ENCODE data around the gene ZBTB40. TPM values are rescaled to one million over a fixed set of nuclear protein-coding genes. Genes with fewer than 3 reads are reported as not detected.

Gene ZBTB40
- total and polyA plus RNA-seq, 2 of the 13 experiments (the other 11 are each of a cell fraction or from before 2014, with no cell fraction given) = 8.8 to 16.5 TPM

- TF ChIP-seq RFXAP (CRISPR knock-in tag; IDR thresholded peaks at IDR 0.05; ENCODE audit: borderline replicate concordance) = no peak
- TF ChIP-seq ZNF543 (CRISPR knock-in tag; IDR thresholded peaks at IDR 0.05) = 0 out of 2 replicates have a peak, but pooled peaks have one; percentile 30
- TF ChIP-seq, protein P1, sequence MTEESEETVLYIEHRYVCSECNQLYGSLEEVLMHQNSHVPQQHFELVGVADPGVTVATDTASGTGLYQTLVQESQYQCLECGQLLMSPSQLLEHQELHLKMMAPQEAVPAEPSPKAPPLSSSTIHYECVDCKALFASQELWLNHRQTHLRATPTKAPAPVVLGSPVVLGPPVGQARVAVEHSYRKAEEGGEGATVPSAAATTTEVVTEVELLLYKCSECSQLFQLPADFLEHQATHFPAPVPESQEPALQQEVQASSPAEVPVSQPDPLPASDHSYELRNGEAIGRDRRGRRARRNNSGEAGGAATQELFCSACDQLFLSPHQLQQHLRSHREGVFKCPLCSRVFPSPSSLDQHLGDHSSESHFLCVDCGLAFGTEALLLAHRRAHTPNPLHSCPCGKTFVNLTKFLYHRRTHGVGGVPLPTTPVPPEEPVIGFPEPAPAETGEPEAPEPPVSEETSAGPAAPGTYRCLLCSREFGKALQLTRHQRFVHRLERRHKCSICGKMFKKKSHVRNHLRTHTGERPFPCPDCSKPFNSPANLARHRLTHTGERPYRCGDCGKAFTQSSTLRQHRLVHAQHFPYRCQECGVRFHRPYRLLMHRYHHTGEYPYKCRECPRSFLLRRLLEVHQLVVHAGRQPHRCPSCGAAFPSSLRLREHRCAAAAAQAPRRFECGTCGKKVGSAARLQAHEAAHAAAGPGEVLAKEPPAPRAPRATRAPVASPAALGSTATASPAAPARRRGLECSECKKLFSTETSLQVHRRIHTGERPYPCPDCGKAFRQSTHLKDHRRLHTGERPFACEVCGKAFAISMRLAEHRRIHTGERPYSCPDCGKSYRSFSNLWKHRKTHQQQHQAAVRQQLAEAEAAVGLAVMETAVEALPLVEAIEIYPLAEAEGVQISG (CRISPR knock-in tag; IDR thresholded peaks at IDR 0.05) = peak; percentile 30; the same call in 1 of the 2 replicates
- TF ChIP-seq SIX4 (CRISPR knock-in tag; IDR thresholded peaks at IDR 0.05) = no peak
- TF ChIP-seq NONO (IDR thresholded peaks at IDR 0.05) = no peak
- TF ChIP-seq NONO (CRISPR knock-in tag; conservative IDR thresholded peaks at IDR 0.05) = no peak; the same call in 1 of the 2 replicates
- TF ChIP-seq ETV6 (CRISPR knock-in tag; conservative IDR thresholded peaks at IDR 0.05) = no peak
- no peak for TF ChIP-seq ZNF326 (CRISPR knock-in tag; IDR thresholded peaks at IDR 0.05; ENCODE audit: borderline replicate concordance)
- TF ChIP-seq ZNF17 (CRISPR knock-in tag; IDR thresholded peaks at IDR 0.05) = no peak
- TF ChIP-seq ATRX (CRISPR knock-in tag; IDR thresholded peaks at IDR 0.05; ENCODE audit: borderline replicate concordance) = no peak
- TF ChIP-seq ZNF790 (CRISPR knock-in tag; IDR thresholded peaks at IDR 0.05; ENCODE audit: borderline replicate concordance) = no peak
- peak; percentile 97 for TF ChIP-seq JUN (CRISPR knock-in tag; IDR thresholded peaks at IDR 0.05)
- no peak for TF ChIP-seq THYN1 (CRISPR knock-in tag; IDR thresholded peaks at IDR 0.05; ENCODE audit: borderline replicate concordance, low read depth)
- no peak for TF ChIP-seq ZNF317 (CRISPR knock-in tag; IDR thresholded peaks at IDR 0.05)
- peak; percentile 50; the same call in 1 of the 2 replicates for TF ChIP-seq ZNF614 (CRISPR knock-in tag; IDR thresholded peaks at IDR 0.05; ENCODE audit: borderline replicate concordance)
- TF ChIP-seq SMYD3 (CRISPR knock-in tag; IDR thresholded peaks at IDR 0.05) = no peak
- TF ChIP-seq ZNF549 (CRISPR knock-in tag; IDR thresholded peaks at IDR 0.05) = no peak
- TF ChIP-seq, protein P2, sequence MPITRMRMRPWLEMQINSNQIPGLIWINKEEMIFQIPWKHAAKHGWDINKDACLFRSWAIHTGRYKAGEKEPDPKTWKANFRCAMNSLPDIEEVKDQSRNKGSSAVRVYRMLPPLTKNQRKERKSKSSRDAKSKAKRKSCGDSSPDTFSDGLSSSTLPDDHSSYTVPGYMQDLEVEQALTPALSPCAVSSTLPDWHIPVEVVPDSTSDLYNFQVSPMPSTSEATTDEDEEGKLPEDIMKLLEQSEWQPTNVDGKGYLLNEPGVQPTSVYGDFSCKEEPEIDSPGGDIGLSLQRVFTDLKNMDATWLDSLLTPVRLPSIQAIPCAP (CRISPR knock-in tag; IDR thresholded peaks at IDR 0.05; ENCODE audit: low read depth) = no peak
- no peak for TF ChIP-seq MED8 (CRISPR knock-in tag; IDR thresholded peaks at IDR 0.05; ENCODE audit: insufficient replicate concordance)
- TF ChIP-seq ZNF674 (CRISPR knock-in tag; IDR thresholded peaks at IDR 0.05; ENCODE audit: low read depth) = no peak
- TF ChIP-seq JDP2 (CRISPR knock-in tag; IDR thresholded peaks at IDR 0.05; ENCODE audit: borderline replicate concordance) = no peak
- TF ChIP-seq FOXP4 (CRISPR knock-in tag; IDR thresholded peaks at IDR 0.05) = peak; percentile 83
- TF ChIP-seq YEATS4 (CRISPR knock-in tag; IDR thresholded peaks at IDR 0.05; ENCODE audit: borderline replicate concordance) = no peak
- TF ChIP-seq, protein P3, sequence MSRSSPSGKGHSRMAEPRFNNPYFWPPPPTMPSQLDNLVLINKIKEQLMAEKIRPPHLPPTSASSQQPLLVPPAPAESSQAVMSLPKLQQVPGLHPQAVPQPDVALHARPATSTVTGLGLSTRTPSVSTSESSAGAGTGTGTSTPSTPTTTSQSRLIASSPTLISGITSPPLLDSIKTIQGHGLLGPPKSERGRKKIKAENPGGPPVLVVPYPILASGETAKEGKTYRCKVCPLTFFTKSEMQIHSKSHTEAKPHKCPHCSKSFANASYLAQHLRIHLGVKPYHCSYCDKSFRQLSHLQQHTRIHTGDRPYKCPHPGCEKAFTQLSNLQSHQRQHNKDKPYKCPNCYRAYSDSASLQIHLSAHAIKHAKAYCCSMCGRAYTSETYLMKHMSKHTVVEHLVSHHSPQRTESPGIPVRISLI (CRISPR knock-in tag; IDR thresholded peaks at IDR 0.05; ENCODE audit: borderline replicate concordance) = no peak
Observed at GRCh38 chr1:22414244-22414751, 37.4 kb upstream of the ZBTB40 start (continued).

Measured in HepG2 (cell line).